Ishikawa (cell line): ENCODE results near the gene NTS.

ENCODE experiments used
- RAD21 ChIP-seq: IDR thresholded peaks from 2 replicates; pipeline ENCODE4 v1.6.1; 2012; ENCODE audit warnings: low read depth
- TF ChIP-seq, protein P1 (sequence below): IDR thresholded peaks from 2 replicates; pipeline ENCODE4 v1.6.1; 2012
- TF ChIP-seq, protein P2 (sequence below): IDR thresholded peaks from 2 replicates; pipeline ENCODE4 v1.6.1; 2012

DNA sequence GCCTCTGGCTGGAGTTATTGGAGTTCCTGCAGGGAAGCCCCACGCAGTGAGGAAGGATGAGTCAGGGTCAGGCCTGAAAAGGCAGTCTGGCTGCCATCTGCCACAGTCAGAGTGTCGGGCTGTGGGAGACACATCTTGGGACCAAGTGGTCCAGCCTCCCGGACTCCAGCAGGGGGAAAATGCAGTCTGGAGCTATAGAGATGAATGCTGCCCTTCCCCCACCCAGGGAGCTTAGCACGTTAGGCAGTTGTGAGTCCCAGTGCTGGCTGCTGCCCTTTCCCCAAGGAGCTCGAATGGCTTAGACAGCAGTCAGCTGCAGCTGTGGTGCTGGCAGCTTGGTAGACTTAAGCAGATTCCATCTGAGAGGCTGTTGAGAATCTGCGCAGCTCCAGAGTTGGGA lies 8.2 kb upstream of the NTS start:
- TF ChIP-seq, protein P1, sequence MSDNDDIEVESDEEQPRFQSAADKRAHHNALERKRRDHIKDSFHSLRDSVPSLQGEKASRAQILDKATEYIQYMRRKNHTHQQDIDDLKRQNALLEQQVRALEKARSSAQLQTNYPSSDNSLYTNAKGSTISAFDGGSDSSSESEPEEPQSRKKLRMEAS, result no peak
- TF ChIP-seq, protein P2, sequence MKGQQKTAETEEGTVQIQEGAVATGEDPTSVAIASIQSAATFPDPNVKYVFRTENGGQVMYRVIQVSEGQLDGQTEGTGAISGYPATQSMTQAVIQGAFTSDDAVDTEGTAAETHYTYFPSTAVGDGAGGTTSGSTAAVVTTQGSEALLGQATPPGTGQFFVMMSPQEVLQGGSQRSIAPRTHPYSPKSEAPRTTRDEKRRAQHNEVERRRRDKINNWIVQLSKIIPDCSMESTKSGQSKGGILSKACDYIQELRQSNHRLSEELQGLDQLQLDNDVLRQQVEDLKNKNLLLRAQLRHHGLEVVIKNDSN, result no peak
- no peak for TF ChIP-seq RAD21
